ENCODE results near the gene CDC37. TPM values are rescaled to one million over a fixed set of nuclear protein-coding genes. Genes with fewer than 3 reads are reported as not detected.
"Not testable (repeated sequence)": the region's sequence is repeated elsewhere in the genome, so short reads cannot be mapped to it uniquely, and the experiment has no call there.

Gene CDC37
- total and polyA plus RNA-seq, 2 experiments from 2014 or later: 144 to 196 TPM

- Histone ChIP-seq H3K9me2 (replicated peaks; ENCODE audit: insufficient read depth) (no peaks in the 10 kb centered on the region), H4K20me1 (ENCODE audit: insufficient read depth, poor library complexity, severe bottlenecking) (no peaks in the 10 kb centered on the region), H3K9me3 (ENCODE audit: low read depth) (no peaks in the 10 kb centered on the region), H3K4me2 (peak within 1 kb of the TSS; percentile 92), H3K79me2 (peaks cover 13% of the 10 kb centered on the region), H2AFZ (peak within 1 kb of the TSS; percentile 77), H3K36me3 (replicated peaks; ENCODE audit: insufficient read depth, low read depth) (no peaks in the 10 kb centered on the region), H3K27me3 (no peaks in the 10 kb centered on the region), H3K4me1 (ENCODE audit: insufficient read depth) (no peaks in the 10 kb centered on the region), H3K27ac (peak within 1 kb of the TSS; percentile 75), H3K4me3 (peak within 1 kb of the TSS; percentile 63)
- peak; percentile 97 for DNase-seq (ENCODE audit: low spot score)
- no peak for TF ChIP-seq EZH2 (IDR thresholded peaks at IDR 0.05; ENCODE audit: borderline replicate concordance)
- TF ChIP-seq CTCF (IDR thresholded peaks at IDR 0.05; ENCODE audit: poor library complexity): no peak
- no peak for TF ChIP-seq EZH2phosphoT487 (IDR thresholded peaks at IDR 0.05; ENCODE audit: low read depth, severe bottlenecking, unreplicated experiment)
- WGBS (ENCODE audit: low lambda C conversion rate, missing lambda C conversion rate): under 1% methylated on average over 48 of the region's 58 CpGs
These were observed 22.8 kb downstream of the CDC37 start, which contains the start of gene TYK2 for GRCh38 chr19:10380313-10381102. Gene TYK2 (minus strand): TSS chr19:10380572. CDS start chr19:10378406, 2,166 bp downstream.

- Histone ChIP-seq H3K9me3 (ENCODE audit: low read depth) (no peaks in the 10 kb centered on the region), H3K27me3 (no peaks in the 10 kb centered on the region), H3K4me3 (peak overlapping the region; percentile 63), H2AFZ (peak overlapping the region; percentile 77), H3K79me2 (peaks cover 13% of the 10 kb centered on the region), H3K4me1 (ENCODE audit: insufficient read depth) (no peaks in the 10 kb centered on the region), H3K9me2 (replicated peaks; ENCODE audit: insufficient read depth) (no peaks in the 10 kb centered on the region), H3K36me3 (replicated peaks; ENCODE audit: insufficient read depth, low read depth) (no peaks in the 10 kb centered on the region), H4K20me1 (ENCODE audit: insufficient read depth, poor library complexity, severe bottlenecking) (no peaks in the 10 kb centered on the region), H3K4me2 (peak overlapping the region; percentile 92), H3K27ac (peak overlapping the region; percentile 62)
- TF ChIP-seq EZH2 (IDR thresholded peaks at IDR 0.05; ENCODE audit: borderline replicate concordance): no peak
- TF ChIP-seq EZH2phosphoT487 (IDR thresholded peaks at IDR 0.05; ENCODE audit: low read depth, severe bottlenecking, unreplicated experiment): no peak
- no peak for TF ChIP-seq CTCF (IDR thresholded peaks at IDR 0.05; ENCODE audit: poor library complexity)
- 4% methylated on average over 10 of the region's 10 CpGs for WGBS (ENCODE audit: low lambda C conversion rate, missing lambda C conversion rate)
- no peak for DNase-seq (ENCODE audit: low spot score)
These were observed 23.4 kb downstream of the CDC37 start for GRCh38 chr19:10379880-10380312.

GRCh38 chr19:10378124-10378523, 25.2 kb downstream of the CDC37 start:
- H3K4me1 ChIP-seq (ENCODE audit: insufficient read depth): no peaks in the 10 kb centered on the region
- no peak overlapping the region for H3K4me3 ChIP-seq
- H3K9me3 ChIP-seq (ENCODE audit: low read depth): no peaks in the 10 kb centered on the region
- H3K9me2 ChIP-seq (replicated peaks; ENCODE audit: insufficient read depth): no peaks in the 10 kb centered on the region
- no peak overlapping the region for H3K4me2 ChIP-seq
- H3K79me2 ChIP-seq: peaks cover 13% of the 10 kb centered on the region
- DNase-seq (ENCODE audit: low spot score): no peak
- 96% methylated on average over 7 of the region's 8 CpGs for WGBS (ENCODE audit: low lambda C conversion rate, missing lambda C conversion rate)
- H3K36me3 ChIP-seq (replicated peaks; ENCODE audit: insufficient read depth, low read depth): no peaks in the 10 kb centered on the region
- no peaks in the 10 kb centered on the region for H3K27me3 ChIP-seq
- no peak overlapping the region for H3K27ac ChIP-seq
- no peaks in the 10 kb centered on the region for H4K20me1 ChIP-seq (ENCODE audit: insufficient read depth, poor library complexity, severe bottlenecking)
- TF ChIP-seq EZH2phosphoT487 (IDR thresholded peaks at IDR 0.05; ENCODE audit: low read depth, severe bottlenecking, unreplicated experiment) (no peak), CTCF (IDR thresholded peaks at IDR 0.05; ENCODE audit: poor library complexity) (no peak), EZH2 (IDR thresholded peaks at IDR 0.05; ENCODE audit: borderline replicate concordance) (no peak)
- no peak overlapping the region for H2AFZ ChIP-seq

- WGBS (ENCODE audit: low lambda C conversion rate, missing lambda C conversion rate): 95% methylated on average over 2 of the region's 2 CpGs
- not testable (repeated sequence) for H3K27ac ChIP-seq; H2AFZ ChIP-seq; H3K9me2 ChIP-seq (replicated peaks; ENCODE audit: insufficient read depth); H3K36me3 ChIP-seq (replicated peaks; ENCODE audit: insufficient read depth, low read depth); H4K20me1 ChIP-seq (ENCODE audit: insufficient read depth, poor library complexity, severe bottlenecking); DNase-seq (ENCODE audit: low spot score); H3K27me3 ChIP-seq; H3K9me3 ChIP-seq (ENCODE audit: low read depth); H3K4me2 ChIP-seq; H3K4me3 ChIP-seq; H3K4me1 ChIP-seq (ENCODE audit: insufficient read depth)
- H3K79me2 ChIP-seq: peaks cover 13% of the 10 kb centered on the region
These were observed 26.2 kb downstream of the CDC37 start for GRCh38 chr19:10377140-10377640.
